ENCODE results near the gene OR10A5. TPM values are rescaled to one million over a fixed set of nuclear protein-coding genes. Genes with fewer than 3 reads are reported as not detected.

OR10A5 gene, protein sequence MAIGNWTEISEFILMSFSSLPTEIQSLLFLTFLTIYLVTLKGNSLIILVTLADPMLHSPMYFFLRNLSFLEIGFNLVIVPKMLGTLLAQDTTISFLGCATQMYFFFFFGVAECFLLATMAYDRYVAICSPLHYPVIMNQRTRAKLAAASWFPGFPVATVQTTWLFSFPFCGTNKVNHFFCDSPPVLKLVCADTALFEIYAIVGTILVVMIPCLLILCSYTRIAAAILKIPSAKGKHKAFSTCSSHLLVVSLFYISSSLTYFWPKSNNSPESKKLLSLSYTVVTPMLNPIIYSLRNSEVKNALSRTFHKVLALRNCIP
- not detected in 2 replicates for total RNA-seq

GRCh38 chr11:6845383-6845782, at the start of gene OR10A5:
OR10A5 (plus strand) TSS chr11:6845683; CDS start chr11:6845683, 0 bp downstream.

DNA sequence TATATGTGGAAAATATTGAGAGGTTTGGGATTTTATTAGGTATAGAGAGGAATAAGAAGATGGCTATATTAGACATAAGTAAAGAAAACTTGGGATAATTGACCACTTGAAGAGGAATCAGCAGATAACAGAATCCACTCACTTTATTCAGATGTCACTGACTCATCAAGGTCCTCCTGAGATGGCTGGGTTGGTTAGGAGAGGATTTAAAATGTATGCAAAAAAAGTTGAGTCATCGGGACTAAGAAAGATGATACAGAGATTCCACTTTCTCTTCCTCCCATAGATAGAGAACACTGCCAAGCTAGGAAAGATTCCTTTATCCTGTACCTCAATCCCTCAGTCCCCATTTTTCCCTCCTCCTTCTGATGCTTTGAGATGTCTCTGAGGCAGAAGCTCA, 46.1 kb upstream of the OR10A5 start, which contains the start of gene OR6A2:
OR6A2 (minus strand) TSS at position 288 of the 400 bp plus-strand sequence. CDS start 3,981 bp downstream, outside the sequence.

DNA sequence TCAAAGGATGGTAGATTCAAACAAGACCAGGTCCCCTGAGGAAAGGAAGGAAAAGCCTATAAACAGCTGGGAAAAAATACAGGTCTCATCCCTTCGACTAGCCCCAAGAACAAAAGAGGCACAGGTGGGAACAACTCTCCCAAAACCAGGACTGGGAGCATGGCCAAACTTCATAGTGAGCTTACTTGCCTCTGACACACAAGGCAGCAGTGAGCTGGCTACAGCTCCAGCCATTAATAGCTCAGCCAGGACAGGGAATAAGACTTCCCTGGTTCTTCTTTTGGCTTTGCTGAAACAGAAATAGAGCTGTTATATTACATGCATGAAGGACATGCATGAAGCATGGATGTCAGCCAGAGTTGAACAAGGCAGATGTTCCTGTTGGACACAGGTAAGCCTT, 17.5 kb downstream of the OR10A5 start, which contains the start of gene OR10A2:
OR10A2 (plus strand) TSS at position 97 of the 400 bp plus-strand sequence. CDS start 6,698 bp downstream, outside the sequence.

DNA sequence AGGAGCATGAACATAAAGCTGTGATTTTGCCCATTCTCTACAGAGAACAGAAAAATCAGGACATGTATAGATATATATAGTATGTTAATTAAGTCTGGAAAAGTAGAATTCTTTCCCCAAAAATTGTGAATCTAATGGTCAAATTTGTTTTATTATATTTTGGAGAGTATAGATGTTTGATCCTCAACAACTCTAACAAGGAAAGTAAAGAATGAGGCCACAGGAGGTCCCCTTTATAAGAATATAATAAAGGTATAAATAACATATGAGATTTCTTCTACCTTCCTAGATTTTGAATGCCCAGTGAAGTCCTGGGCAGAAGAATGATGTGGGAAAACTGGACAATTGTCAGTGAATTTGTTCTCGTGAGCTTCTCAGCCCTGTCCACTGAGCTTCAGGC, 30.8 kb downstream of the OR10A5 start, which contains the start of gene OR10A4:
OR10A4 (plus strand) TSS at position 301 of the 400 bp plus-strand sequence; CDS start at position 324, 23 bp downstream.

GRCh38 chr11:6892400-6892799, 46.9 kb downstream of the OR10A5 start, which contains the start of gene OR2D2:
OR2D2 (minus strand) TSS chr11:6892500; CDS start chr11:6892500, 0 bp downstream.

Other genes starting within 250 kb of the OR10A5 start
- 6.1 and 16.3 TPM in 2 replicates for gene RRP8, start 242.1 kb upstream of the OR10A5 start, total RNA-seq
- gene ILK, start 241.9 kb upstream of the OR10A5 start, total RNA-seq = 326 and 346 TPM in 2 replicates
- 65.6 and 79.6 TPM in 2 replicates for gene TAF10, start 233.5 kb upstream of the OR10A5 start, total RNA-seq
- gene TPP1, start 226.3 kb upstream of the OR10A5 start, total RNA-seq = 24.5 and 47.7 TPM in 2 replicates
- 11.8 and 12.8 TPM in 2 replicates for gene DCHS1, start 189.9 kb upstream of the OR10A5 start, total RNA-seq
- gene MRPL17, start 162.3 kb upstream of the OR10A5 start, total RNA-seq = 89.4 and 114 TPM in 2 replicates
- 0.18 and 0.29 TPM in 2 replicates for gene OR2AG2, start 73.7 kb upstream of the OR10A5 start, total RNA-seq
- gene OR2AG1, start 62.7 kb upstream of the OR10A5 start, total RNA-seq = not detected in 2 replicates
- not detected in 2 replicates for gene OR6A2, start 46.0 kb upstream of the OR10A5 start, total RNA-seq
- not detected in 2 replicates for gene OR10A2, start 17.4 kb downstream of the OR10A5 start, total RNA-seq
- gene OR10A4, start 30.9 kb downstream of the OR10A5 start, total RNA-seq = not detected in 2 replicates
- gene OR2D2, start 46.8 kb downstream of the OR10A5 start, total RNA-seq = not detected in 2 replicates
- gene OR2D3, start 75.3 kb downstream of the OR10A5 start, total RNA-seq = not detected in 2 replicates
- gene ZNF215, start 80.7 kb downstream of the OR10A5 start, total RNA-seq = 5.7 and 6.3 TPM in 2 replicates
- 2.1 and 2.3 TPM in 2 replicates for gene ZNF214, start 174.7 kb downstream of the OR10A5 start, total RNA-seq
- gene NLRP14, start 174.8 kb downstream of the OR10A5 start, total RNA-seq = under 0.01 TPM in 1 of 2 replicates, not detected in the other
- not detected in 2 replicates for gene RBMXL2, start 243.3 kb downstream of the OR10A5 start, total RNA-seq

All from myometrial cell (primary cell).